GM12878 (cell line): ENCODE results near the gene DUSP8.
"Not testable (repeated sequence)": the region's sequence is repeated elsewhere in the genome, so short reads cannot be mapped to it uniquely, and the experiment has no call there.

ENCODE experiments used
- ATF3 ChIP-seq: IDR thresholded peaks from 2 replicates; pipeline ENCODE4 v1.6.1; 2011; ENCODE audit warnings: low read depth, mild to moderate bottlenecking, low read length, moderate library complexity, borderline replicate concordance; ENCODE audit errors: extremely low read depth
- CHD2 ChIP-seq: IDR thresholded peaks from 2 replicates; pipeline ENCODE4 v1.6.1; 2011; ENCODE audit warnings: low read depth, low read length, improper control_type of control experiment, borderline replicate concordance
- EZH2 ChIP-seq: IDR thresholded peaks from 2 replicates; pipeline ENCODE4 v1.6.1; 2012; ENCODE audit warnings: low read depth, mild to moderate bottlenecking, control low read depth, inconsistent platforms, low read length, borderline replicate concordance; ENCODE audit not compliant: control insufficient read depth
- SPI1 ChIP-seq: IDR thresholded peaks from 2 replicates; pipeline ENCODE4 v1.6.1; 2011; ENCODE audit warnings: low read depth, mild to moderate bottlenecking, low read length, moderate library complexity, borderline replicate concordance; ENCODE audit not compliant: insufficient read depth

GRCh38 chr11:1575756-1576155 lies 3.7 kb upstream of the DUSP8 start:
- TF ChIP-seq ATF3, EZH2, SPI1, CHD2: not testable (repeated sequence)
